ENCODE measurements around the gene TESMIN. TPM values are rescaled to one million over a fixed set of nuclear protein-coding genes. Genes with fewer than 3 reads are reported as not detected.

The TESMIN gene
- polyA plus RNA-seq, 1 donor (not counting 4 experiments of a cell fraction or from before 2014, with no cell fraction given) = 4.0 TPM

- no peak overlapping the region for H3K4me2 ChIP-seq (ENCODE audit: control insufficient read depth, extremely low read depth, insufficient read depth, low read depth, low read length)
- H2AFZ ChIP-seq (ENCODE audit: control insufficient read depth, low read length) = no peak overlapping the region
- H3K9me3 ChIP-seq (ENCODE audit: control insufficient read depth, low read depth, low read length) = no peaks in the 10 kb centered on the region
- no peak for FAIRE-seq
- H3K9me1 ChIP-seq (ENCODE audit: control insufficient read depth, extremely low read depth, insufficient read depth, low read length) = no peaks in the 10 kb centered on the region
- H3K9ac ChIP-seq (ENCODE audit: control insufficient read depth, extremely low read depth, insufficient read depth, low read length) = no peak overlapping the region
- DNase-seq (ENCODE audit: low read depth, low spot score) = no peak
- TF ChIP-seq CTCF (optimal IDR thresholded peaks at IDR 0.05 in 1 of 3, IDR thresholded peaks at IDR 0.05 in 1 of 3, conservative IDR thresholded peaks at IDR 0.05 in 1 of 3; ENCODE audit: extremely low read depth in 1 of 3, insufficient read depth in 2 of 3, low read length in 3 of 3) (no peak), EZH2 (IDR thresholded peaks at IDR 0.05; ENCODE audit: low read length) (no peak)
- H3K79me2 ChIP-seq (ENCODE audit: control insufficient read depth, insufficient read depth, low read length) = no peaks in the 10 kb centered on the region
- H3K27me3 ChIP-seq (ENCODE audit: control insufficient read depth, extremely low read depth, insufficient read depth, low read length) = peaks cover 17% of the 10 kb centered on the region
- no peak overlapping the region for H3K27ac ChIP-seq (ENCODE audit: control insufficient read depth, insufficient read depth, low read length)
- no peak overlapping the region for H3K4me3 ChIP-seq (ENCODE audit: control insufficient read depth in 2 of 3, extremely low read depth in 1 of 3, insufficient read depth in 2 of 3, low read depth in 1 of 3, low read length in 3 of 3)
- H3K4me1 ChIP-seq (ENCODE audit: control insufficient read depth, extremely low read depth, insufficient read depth, low read length) = no peaks in the 10 kb centered on the region
- dilution Hi-C loops (cut with MboI; ENCODE audit: extremely low pct_ligation_motif_present, low sequenced_read_pairs) = no loop called here
- H3K36me3 ChIP-seq (ENCODE audit: control insufficient read depth in 2 of 2, extremely low read depth in 1 of 2, insufficient read depth in 2 of 2, low read length in 2 of 2) = no peaks in the 10 kb centered on the region
- no peaks in the 10 kb centered on the region for H4K20me1 ChIP-seq (ENCODE audit: control insufficient read depth, extremely low read depth, insufficient read depth, low read length)
Measured at GRCh38 chr11:68692871-68693483, 58.3 kb downstream of the TESMIN start.

- FAIRE-seq = no peak
- H3K4me2 ChIP-seq (ENCODE audit: control insufficient read depth, extremely low read depth, insufficient read depth, low read depth, low read length) = no peak overlapping the region
- H3K9ac ChIP-seq (ENCODE audit: control insufficient read depth, extremely low read depth, insufficient read depth, low read length) = no peak overlapping the region
- H3K27ac ChIP-seq (ENCODE audit: control insufficient read depth, insufficient read depth, low read length) = no peak overlapping the region
- H3K36me3 ChIP-seq (ENCODE audit: control insufficient read depth in 2 of 2, extremely low read depth in 1 of 2, insufficient read depth in 2 of 2, low read length in 2 of 2) = no peaks in the 10 kb centered on the region
- TF ChIP-seq CTCF (optimal IDR thresholded peaks at IDR 0.05 in 1 of 3, IDR thresholded peaks at IDR 0.05 in 1 of 3, conservative IDR thresholded peaks at IDR 0.05 in 1 of 3; ENCODE audit: extremely low read depth in 1 of 3, insufficient read depth in 2 of 3, low read length in 3 of 3) (no peak), EZH2 (IDR thresholded peaks at IDR 0.05; ENCODE audit: low read length) (no peak)
- H2AFZ ChIP-seq (ENCODE audit: control insufficient read depth, low read length) = no peak overlapping the region
- H3K4me1 ChIP-seq (ENCODE audit: control insufficient read depth, extremely low read depth, insufficient read depth, low read length) = no peaks in the 10 kb centered on the region
- no peaks in the 10 kb centered on the region for H3K9me1 ChIP-seq (ENCODE audit: control insufficient read depth, extremely low read depth, insufficient read depth, low read length)
- no peak overlapping the region for H3K4me3 ChIP-seq (ENCODE audit: control insufficient read depth in 2 of 3, extremely low read depth in 1 of 3, insufficient read depth in 2 of 3, low read depth in 1 of 3, low read length in 3 of 3)
- no peak for DNase-seq (ENCODE audit: low read depth, low spot score)
- H3K27me3 ChIP-seq (ENCODE audit: control insufficient read depth, extremely low read depth, insufficient read depth, low read length) = peaks cover 17% of the 10 kb centered on the region
- H4K20me1 ChIP-seq (ENCODE audit: control insufficient read depth, extremely low read depth, insufficient read depth, low read length) = no peaks in the 10 kb centered on the region
- H3K9me3 ChIP-seq (ENCODE audit: control insufficient read depth, low read depth, low read length) = no peaks in the 10 kb centered on the region
- no peaks in the 10 kb centered on the region for H3K79me2 ChIP-seq (ENCODE audit: control insufficient read depth, insufficient read depth, low read length)
- dilution Hi-C loops (cut with MboI; ENCODE audit: extremely low pct_ligation_motif_present, low sequenced_read_pairs) = no loop called here
Measured at GRCh38 chr11:68692115-68692514, 59.2 kb downstream of the TESMIN start.
